Esophagus squamous epithelium (tissue), 5 donors: ENCODE data around the gene LENG9. TPM values are rescaled to one million over a fixed set of nuclear protein-coding genes. Genes with fewer than 3 reads are reported as not detected.

Experiments used
- DNase-seq: peaks from one replicate; lab custom pipeline; 2025; lab: John Stamatoyannopoulos, UW
- H3K27ac ChIP-seq, 4 donors: fragments of 200-600 bp; sonication (generic); one replicate each; pipeline ENCODE4 v1.5.1; 2016 to 2019; ENCODE audit warnings: mild to moderate bottlenecking in 1 of 4
- H3K27me3 ChIP-seq, 4 donors: fragments of 200-600 bp; sonication (generic); 1 replicate in 3 of 4; 2 replicates in 1 of 4; pipeline versions ENCODE4 v1.5.1 to v1.6.0; 2017 to 2021; ENCODE audit warnings: antibody characterized with exemption in 1 of 4
- H3K36me3 ChIP-seq, 3 donors: fragments of 200-600 bp; sonication (generic); one replicate each; pipeline ENCODE4 v1.5.1; 2016 to 2019
- H3K4me1 ChIP-seq, 3 donors: fragments of 200-600 bp; sonication (generic); one replicate each; pipeline ENCODE4 v1.5.1; 2017 to 2019
- H3K4me3 ChIP-seq, 4 donors: fragments of 200-600 bp; sonication (generic); 1 replicate in 3 of 4; 2 replicates in 1 of 4; pipeline ENCODE4 v1.5.1; 2016 to 2019; ENCODE audit warnings: mild to moderate bottlenecking in 2 of 4, moderate library complexity in 1 of 4
- H3K9me3 ChIP-seq, 3 donors: fragments of 200-600 bp; sonication (generic); one replicate each; pipeline ENCODE4 v1.5.1; 2016 to 2019
- CTCF ChIP-seq, 6 experiments: fragments of 450-650 bp in 4 of 6; fragments of 200-600 bp in 2 of 6; sonication (generic) in 2 of 6; IDR thresholded peaks; one replicate each; pipeline ENCODE4 v1.5.1; 2016 to 2019; ENCODE audit warnings: antibody characterized with exemption in 6 of 6, mild to moderate bottlenecking in 4 of 6, moderate library complexity in 4 of 6
- POLR2A ChIP-seq, 4 donors: fragments of 450-650 bp; IDR thresholded peaks; one replicate each; pipeline ENCODE4 v1.6.1; 2017; ENCODE audit warnings: antibody characterized with exemption in 4 of 4, mild to moderate bottlenecking in 4 of 4, moderate library complexity in 3 of 4
- WGBS, 2 donors: methylation state at CpG; one replicate each; pipeline ENCODE4 v1.1.5; 2018; 5-methylcytosine and 5-hydroxymethylcytosine counted together
- intact Hi-C: fragments of 100-400 bp; cut with DNase I; formaldehyde crosslinking; loops from one replicate; pipeline ENCODE4 v1.15.0; 2022
- total RNA-seq, 4 donors: library from RNA; depleted of rRNA; stranded (reverse); fragments of >200 nt; gene quantifications; one replicate each; pipeline ENCODE4 v1.1.0, GENCODE V29; 2016
- donor health status: DM: yes; HTN: yes; CAD: no.

Gene LENG9
- total RNA-seq, 4 donors from 2014 or later = 8.1 to 13.1 (median 10.1) TPM

GRCh38 chr19:54489766-54490165 lies 26.2 kb upstream of the LENG9 start:
- WGBS, 2 donors = 51 to 77% methylated on average over 9 of the region's 9 CpGs
- TF ChIP-seq POLR2A (IDR thresholded peaks at IDR 0.05) = no peak
- TF ChIP-seq CTCF (IDR thresholded peaks at IDR 0.05) = no peak
- intact Hi-C loops = no loop called here

GRCh38 chr19:54489341-54489740 lies 25.8 kb upstream of the LENG9 start:
- no peak for DNase-seq
- Histone ChIP-seq H3K36me3 (no peaks in the 10 kb centered on the region), H3K27ac (no peak overlapping the region), H3K4me1 (no peaks in the 10 kb centered on the region), H3K9me3 (no peaks in the 10 kb centered on the region), H3K4me3 (no peak overlapping the region), H3K27me3 (peaks cover 0 to 29% (median 0%) of the 10 kb centered on the region in 4 donors)
- TF ChIP-seq CTCF (IDR thresholded peaks at IDR 0.05) (no peak), POLR2A (IDR thresholded peaks at IDR 0.05) (no peak)
- intact Hi-C loops = no loop called here
- 59 to 74% methylated on average over 7 of the region's 7 CpGs for WGBS, 2 donors

More at GRCh38 chr19:54489766-54490165, 26.2 kb upstream of the LENG9 start:
- Histone ChIP-seq H3K27ac (no peak overlapping the region), H3K9me3 (no peaks in the 10 kb centered on the region), H3K27me3 (peaks cover 0 to 29% (median 0%) of the 10 kb centered on the region in 4 donors), H3K36me3 (no peaks in the 10 kb centered on the region), H3K4me3 (no peak overlapping the region), H3K4me1 (no peaks in the 10 kb centered on the region)
- DNase-seq = no peak

GRCh38 chr19:54485851-54486250 lies 22.3 kb upstream of the LENG9 start:
- peaks cover 0 to 18% (median 0%) of the 10 kb centered on the region in 4 donors for H3K27me3 ChIP-seq
- H3K27ac ChIP-seq = no peak overlapping the region
- no peak for DNase-seq
- no peak overlapping the region for H3K4me3 ChIP-seq
- peaks cover 0 to 5% (median 2%) of the 10 kb centered on the region in 3 donors for H3K4me1 ChIP-seq
- no peaks in the 10 kb centered on the region for H3K9me3 ChIP-seq
- intact Hi-C loops = no loop called here
- H3K36me3 ChIP-seq = no peaks in the 10 kb centered on the region
- 57 to 62% methylated on average over 4 to 5 of the region's 5 CpGs for WGBS, 2 donors
- no peak for TF ChIP-seq CTCF (IDR thresholded peaks at IDR 0.05)
- no peak for TF ChIP-seq POLR2A (IDR thresholded peaks at IDR 0.05)

GRCh38 chr19:54484451-54484850 lies 20.9 kb upstream of the LENG9 start:
- DNase-seq = no peak
- H3K4me1 ChIP-seq = peaks cover 0 to 5% (median 2%) of the 10 kb centered on the region in 3 donors
- no peak overlapping the region for H3K4me3 ChIP-seq
- H3K27ac ChIP-seq = no peak overlapping the region
- no peak for TF ChIP-seq CTCF (IDR thresholded peaks at IDR 0.05)
- no peak for TF ChIP-seq POLR2A (IDR thresholded peaks at IDR 0.05)
- no peaks in the 10 kb centered on the region for H3K36me3 ChIP-seq
- intact Hi-C loops = loop anchor here (5.0 kb wide), 1 partner anchor 193 kb away; no protein-coding TSS in a partner anchor
- peaks cover 0 to 32% (median 0%) of the 10 kb centered on the region in 4 donors for H3K27me3 ChIP-seq
- WGBS, 2 donors = 70 to 78% methylated on average over 10 of the region's 10 CpGs
- H3K9me3 ChIP-seq = no peaks in the 10 kb centered on the region

GRCh38 chr19:54482889-54483288 lies 19.3 kb upstream of the LENG9 start:
- H3K27me3 ChIP-seq = peaks cover 0 to 48% (median 0%) of the 10 kb centered on the region in 4 donors
- intact Hi-C loops = loop anchor here (5.0 kb wide), 1 partner anchor 194 kb away; no protein-coding TSS in a partner anchor
- no peaks in the 10 kb centered on the region for H3K9me3 ChIP-seq
- no peak overlapping the region for H3K27ac ChIP-seq
- no peak for DNase-seq
- H3K4me3 ChIP-seq = no peak overlapping the region
- 53 to 55% methylated on average over 3 of the region's 3 CpGs for WGBS, 2 donors
- peaks cover 0 to 5% (median 2%) of the 10 kb centered on the region in 3 donors for H3K4me1 ChIP-seq
- no peaks in the 10 kb centered on the region for H3K36me3 ChIP-seq
- no peak for TF ChIP-seq POLR2A (IDR thresholded peaks at IDR 0.05)
- TF ChIP-seq CTCF (IDR thresholded peaks at IDR 0.05) = no peak
